SH-SY5Y (cell line): ENCODE data around the gene NHS.

Source experiments
- GATA2 ChIP-seq: IDR thresholded peaks from 2 replicates; pipeline ENCODE4 v1.6.1; 2011; ENCODE audit warnings: mild to moderate bottlenecking, low read depth, low read length
- GATA3 ChIP-seq: IDR thresholded peaks from 2 replicates; pipeline ENCODE4 v1.6.1; 2011; ENCODE audit warnings: low read depth, mild to moderate bottlenecking, low read length, moderate library complexity

GRCh38 chrX:17525762-17526555 lies 151.0 kb downstream of the NHS start:
- TF ChIP-seq GATA2 (no peak), GATA3 (no peak)
